K562 (cell line): Measurements from ENCODE around the gene SCT. TPM values are rescaled to one million over a fixed set of nuclear protein-coding genes. Genes with fewer than 3 reads are reported as not detected.
A peak's percentile ranks its signal among the peaks of the same experiment; 100 is the strongest.

Experiments
- ATAC-seq: fragments of 200-7000 bp; cut with Tn5 transposase; 3 replicates; pipeline ENCODE4 v1.9.1; 2020; ENCODE audit warnings: moderate library complexity
- BruUV-seq: library from RNA; stranded (reverse); fragments of 400-500 nt; replicated peaks from 2 replicates; lab custom pipeline; 2021; lab: Mats Ljungman, UMichigan
- CTCF ChIA-PET: fragments of 300-600 bp; formaldehyde crosslinking; extraction: SDS; loops from one replicate; lab custom pipeline; 2021; ENCODE audit warnings: low intra/inter-chr PET ratio; lab: Yijun Ruan, JAX
- POLR2A ChIA-PET: fragments of 300-600, 350-650 bp; sonication (Branson Sonifier 250); formaldehyde crosslinking; extraction: SDS; loops from one replicate; lab custom pipeline; 2021; ENCODE audit warnings: antibody characterized with exemption, inconsistent platforms; lab: Yijun Ruan, JAX
- DNase-seq, 4 experiments: peaks; one replicate each; pipeline versions ENCODE4 v3.0.0 to v3.0.0-alpha.2; 2011 to 2018; ENCODE audit warnings: low spot score in 3 of 4, mixed read lengths in 3 of 4; ENCODE audit errors: extremely low read depth in 1 of 4
- FAIRE-seq: peaks from 2 replicates; lab custom pipeline; 2011; peaks lifted over from hg19 to GRCh38; lab: Jason Lieb, UNC
- H2AFZ ChIP-seq: 2 replicates; pipeline ENCODE4 v1.6.0; 2011; ENCODE audit warnings: low read depth, low read length, control low read depth, inconsistent platforms
- H3K27ac ChIP-seq: fragments of 200-600 bp; 3 replicates; pipeline ENCODE4 v1.8.0; 2011; ENCODE audit warnings: low read depth, mild to moderate bottlenecking, control low read depth, inconsistent platforms, low read length, moderate library complexity, mixed read lengths; ENCODE audit errors: extremely low read depth
- H3K27me3 ChIP-seq, 2 experiments: fragments of 300-600 bp in 1 of 2; 2 replicates in 1 of 2; 3 replicates in 1 of 2; pipeline versions ENCODE4 v1.6.0 to v1.8.0; 2011; ENCODE audit warnings: inconsistent platforms in 2 of 2, low read length in 2 of 2, mild to moderate bottlenecking in 1 of 2, mixed read lengths in 1 of 2, moderate library complexity in 1 of 2; ENCODE audit not compliant: control insufficient read depth in 2 of 2, insufficient read depth in 2 of 2
- H3K36me3 ChIP-seq: fragments of 300-600 bp; 3 replicates; pipeline ENCODE4 v1.8.0; 2011; ENCODE audit warnings: mild to moderate bottlenecking, low read length, inconsistent platforms; ENCODE audit not compliant: control insufficient read depth, insufficient read depth
- H3K4me1 ChIP-seq, 2 experiments: fragments of 200-600 bp in 1 of 2; replicated peaks in 1 of 2; 2 replicates in 1 of 2; 3 replicates in 1 of 2; pipeline versions ENCODE4 v1.5.1 to v1.8.0; 2011; ENCODE audit warnings: inconsistent platforms in 2 of 2, low read length in 2 of 2, mild to moderate bottlenecking in 1 of 2, mixed read lengths in 1 of 2, moderate library complexity in 1 of 2; ENCODE audit not compliant: control insufficient read depth in 2 of 2, insufficient read depth in 2 of 2
- H3K4me2 ChIP-seq: 2 replicates; pipeline ENCODE4 v1.6.1; 2011; ENCODE audit warnings: low read length, control low read depth, inconsistent platforms, mixed read lengths; ENCODE audit not compliant: insufficient read depth
- H3K4me3 ChIP-seq: fragments of 200-600 bp; sonication (generic), shearing (Covaris generic); 2 replicates; pipeline ENCODE4 v1.5.1; 2016; ENCODE audit warnings: control low read depth, inconsistent platforms
- H3K79me2 ChIP-seq: fragments of 200-600 bp; 3 replicates; pipeline ENCODE4 v1.8.0; 2011; ENCODE audit warnings: low read length, inconsistent platforms; ENCODE audit not compliant: control insufficient read depth, insufficient read depth
- H3K9ac ChIP-seq, 2 experiments: 2 replicates each; pipeline versions ENCODE4 v1.6.0 to v1.6.1; 2011; ENCODE audit warnings: low read depth in 2 of 2, low read length in 2 of 2, control low read depth in 1 of 2, inconsistent platforms in 1 of 2, mild to moderate bottlenecking in 1 of 2, mixed read lengths in 1 of 2; ENCODE audit not compliant: insufficient read depth in 1 of 2
- H3K9me1 ChIP-seq: one replicate; pipeline ENCODE4 v1.6.0; 2011; ENCODE audit warnings: inconsistent platforms, mild to moderate bottlenecking, low read length, moderate library complexity; ENCODE audit not compliant: control insufficient read depth, insufficient read depth
- H3K9me3 ChIP-seq: replicated peaks from 2 replicates; pipeline ENCODE4 v1.5.1; 2011; ENCODE audit warnings: low read depth, low read length, inconsistent platforms; ENCODE audit not compliant: control insufficient read depth, insufficient read depth
- H4K20me1 ChIP-seq: replicated peaks from 2 replicates; pipeline ENCODE4 v1.6.1; 2011; ENCODE audit warnings: low read length, inconsistent platforms, mixed read lengths; ENCODE audit not compliant: control insufficient read depth, insufficient read depth
- ARNT ChIP-seq, 2 experiments: fragments of 450-650 bp; IDR thresholded peaks; 2 replicates each; pipeline ENCODE4 v1.6.1; 2016; ENCODE audit warnings: mild to moderate bottlenecking in 1 of 2
- MNT ChIP-seq, 2 experiments: fragments of 450-650 bp; conservative IDR thresholded peaks; 2 replicates each; pipeline ENCODE4 v1.6.1; 2017; ENCODE audit warnings: mild to moderate bottlenecking in 2 of 2, moderate library complexity in 2 of 2
- NELFE ChIP-seq: IDR thresholded peaks from 2 replicates; pipeline ENCODE4 v1.6.1; 2011; ENCODE audit warnings: mild to moderate bottlenecking; ENCODE audit not compliant: insufficient read depth, insufficient read length
- TARDBP ChIP-seq: fragments of 450-650 bp; IDR thresholded peaks from 2 replicates; pipeline ENCODE4 v1.6.1; 2016
- TCF3 ChIP-seq: sonication (generic); formaldehyde crosslinking; IDR thresholded peaks from 2 replicates; pipeline ENCODE4 v1.4.0; 2020; ENCODE audit warnings: mild to moderate bottlenecking, missing genetic modification reagents
- ZNF175 ChIP-seq: fragments of 200-800 bp; sonication (Bioruptor generic); IDR thresholded peaks from 2 replicates; pipeline ENCODE4 v1.6.1; 2016; ENCODE audit warnings: low read depth, mild to moderate bottlenecking, missing genetic modification characterization, missing compliant biosample characterization
- ZNF639 ChIP-seq, 2 experiments: fragments of 200-800 bp in 1 of 2; sonication (Bioruptor generic) in 1 of 2; sonication (generic) in 1 of 2; formaldehyde crosslinking in 1 of 2; IDR thresholded peaks in 1 of 2; conservative IDR thresholded peaks in 1 of 2; 2 replicates each; pipeline versions ENCODE4 v1.5.0 to v1.6.1; 2016 to 2020; ENCODE audit warnings: missing compliant biosample characterization in 1 of 2, missing genetic modification characterization in 1 of 2, missing genetic modification reagents in 1 of 2
- WGBS: fragments of 100-300 bp; shearing (Covaris generic); methylation state at CpG from one replicate; pipeline ENCODE4 v1.1.6; 2016; ENCODE audit warnings: low coverage, mixed read lengths; ENCODE audit not compliant: insufficient coverage; ENCODE audit errors: missing lambda C conversion rate; 5-methylcytosine and 5-hydroxymethylcytosine counted together
- in situ Hi-C: fragments of 300-500 bp; cut with MboI; formaldehyde crosslinking; loops from 4 replicates; pipeline ENCODE4 v1.15.0; 2018; ENCODE audit warnings: inconsistent platforms, mixed read lengths
- intact Hi-C: fragments of 100-400 bp; cut with micrococcal nuclease; formaldehyde crosslinking; loops from 2 replicates; pipeline ENCODE4 v1.14.2; 2022
- polyA plus RNA-seq, 8 experiments: library from polyadenylated mRNA; depleted of rRNA in 4 of 8; stranded (reverse) in 5 of 8; unstranded in 3 of 8; fragments of >200 nt; fragmentation: Nextera tagmentation in 2 of 8; fragmentation: Illumina TruSeq in 1 of 8; extraction: Ambion mirVana in 2 of 8; extraction: Trizol in 1 of 8; gene quantifications; 2 replicates each; pipeline versions ENCODE4 v1.2.1 to v1.2.3, GENCODE V29; 2011 to 2014; ENCODE audit warnings: inconsistent platforms in 1 of 8, missing spikeins in 1 of 8
- total RNA-seq, 7 experiments: library from RNA; depleted of rRNA in 6 of 7; stranded (reverse); fragments of >200 nt in 6 of 7; fragmentation: Illumina TruSeq in 2 of 7; extraction: Trizol in 2 of 7; gene quantifications; 2 replicates each; pipeline versions ENCODE4 v1.2.1 to v1.2.3, GENCODE V29; 2011 to 2021; ENCODE audit warnings: low replicate concordance in 1 of 7
- TF ChIP-seq, protein P1 (sequence below), 2 experiments: fragments of 450-650 bp; IDR thresholded peaks; 2 replicates each; pipeline ENCODE4 v1.6.1; 2016; ENCODE audit warnings: mild to moderate bottlenecking in 2 of 2, borderline replicate concordance in 1 of 2, low read depth in 1 of 2, moderate library complexity in 1 of 2

Gene SCT
- total and polyA plus RNA-seq, 9 of the 15 experiments (the other 6 are each of a cell fraction or from before 2014, with no cell fraction given) = not detected

GRCh38 chr11:665704-666281 lies 38.8 kb upstream of the SCT start:
- in situ Hi-C loops (no loop called here), intact Hi-C loops (no loop called here)
- peak overlapping the region; percentile 82 for H2AFZ ChIP-seq
- ChIA-PET CTCF (interaction anchor here (0.9 to 1.1 kb wide), 2 partner anchors 56 to 62 kb away, joined by 3 read pairs; no protein-coding TSS in a partner anchor), POLR2A (interaction anchor here (0.6 to 1.5 kb wide), 14 partner anchors 9 to 297 kb away, joined by 3 to 14 read pairs (median 4); partner anchors contain the start of genes IRF7 and TALDO1)
- peaks cover 32% of the 10 kb centered on the region for H3K79me2 ChIP-seq
- peak; percentile 98 for ATAC-seq
- H3K4me3 ChIP-seq = no peak overlapping the region
- no peaks in the 10 kb centered on the region for H4K20me1 ChIP-seq
- peaks cover 3% of the 10 kb centered on the region; the same call in 1 of the 2 replicates for H3K9me3 ChIP-seq
- no TSS peak for BruUV-seq
- H3K9me1 ChIP-seq = no peaks in the 10 kb centered on the region
- H3K27me3 ChIP-seq = no peaks in the 10 kb centered on the region
- peak overlapping the region; percentile 72; the same call in 1 of the 2 replicates for H3K4me2 ChIP-seq
- H3K9ac ChIP-seq = peak overlapping the region; percentile 69 to 89
- H3K27ac ChIP-seq = peak overlapping the region; percentile 88
- H3K36me3 ChIP-seq = peaks cover 67% of the 10 kb centered on the region
- DNase-seq = peak; percentile 63 to 86 (median 78)
- peak; percentile 90 for FAIRE-seq
- H3K4me1 ChIP-seq = peaks cover 16 to 21% of the 10 kb centered on the region in 2 experiments; a peak in 4 of 5 replicates
- WGBS = 20% methylated on average over 11 of the region's 11 CpGs
- TF ChIP-seq TCF3 (no peak), ZNF639 (CRISPR knock-in tag; conservative IDR thresholded peaks at IDR 0.05 in 1 of 2, IDR thresholded peaks at IDR 0.05 in 1 of 2) (peak in 1 of 2 experiments; percentile 60; a peak in 2 of 4 replicates), ZNF175 (CRISPR knock-in tag) (peak; percentile 70; the same call in 1 of the 2 replicates), TARDBP (no peak), ARNT (IDR thresholded peaks at IDR 0.05) (peak in 1 of 2 experiments; percentile 31; a peak in 1 of 4 replicates), NELFE (no peak), MNT (conservative IDR thresholded peaks at IDR 0.05) (peak in 1 of 2 experiments; percentile 41; a peak in 1 of 4 replicates)
- TF ChIP-seq, protein P1, sequence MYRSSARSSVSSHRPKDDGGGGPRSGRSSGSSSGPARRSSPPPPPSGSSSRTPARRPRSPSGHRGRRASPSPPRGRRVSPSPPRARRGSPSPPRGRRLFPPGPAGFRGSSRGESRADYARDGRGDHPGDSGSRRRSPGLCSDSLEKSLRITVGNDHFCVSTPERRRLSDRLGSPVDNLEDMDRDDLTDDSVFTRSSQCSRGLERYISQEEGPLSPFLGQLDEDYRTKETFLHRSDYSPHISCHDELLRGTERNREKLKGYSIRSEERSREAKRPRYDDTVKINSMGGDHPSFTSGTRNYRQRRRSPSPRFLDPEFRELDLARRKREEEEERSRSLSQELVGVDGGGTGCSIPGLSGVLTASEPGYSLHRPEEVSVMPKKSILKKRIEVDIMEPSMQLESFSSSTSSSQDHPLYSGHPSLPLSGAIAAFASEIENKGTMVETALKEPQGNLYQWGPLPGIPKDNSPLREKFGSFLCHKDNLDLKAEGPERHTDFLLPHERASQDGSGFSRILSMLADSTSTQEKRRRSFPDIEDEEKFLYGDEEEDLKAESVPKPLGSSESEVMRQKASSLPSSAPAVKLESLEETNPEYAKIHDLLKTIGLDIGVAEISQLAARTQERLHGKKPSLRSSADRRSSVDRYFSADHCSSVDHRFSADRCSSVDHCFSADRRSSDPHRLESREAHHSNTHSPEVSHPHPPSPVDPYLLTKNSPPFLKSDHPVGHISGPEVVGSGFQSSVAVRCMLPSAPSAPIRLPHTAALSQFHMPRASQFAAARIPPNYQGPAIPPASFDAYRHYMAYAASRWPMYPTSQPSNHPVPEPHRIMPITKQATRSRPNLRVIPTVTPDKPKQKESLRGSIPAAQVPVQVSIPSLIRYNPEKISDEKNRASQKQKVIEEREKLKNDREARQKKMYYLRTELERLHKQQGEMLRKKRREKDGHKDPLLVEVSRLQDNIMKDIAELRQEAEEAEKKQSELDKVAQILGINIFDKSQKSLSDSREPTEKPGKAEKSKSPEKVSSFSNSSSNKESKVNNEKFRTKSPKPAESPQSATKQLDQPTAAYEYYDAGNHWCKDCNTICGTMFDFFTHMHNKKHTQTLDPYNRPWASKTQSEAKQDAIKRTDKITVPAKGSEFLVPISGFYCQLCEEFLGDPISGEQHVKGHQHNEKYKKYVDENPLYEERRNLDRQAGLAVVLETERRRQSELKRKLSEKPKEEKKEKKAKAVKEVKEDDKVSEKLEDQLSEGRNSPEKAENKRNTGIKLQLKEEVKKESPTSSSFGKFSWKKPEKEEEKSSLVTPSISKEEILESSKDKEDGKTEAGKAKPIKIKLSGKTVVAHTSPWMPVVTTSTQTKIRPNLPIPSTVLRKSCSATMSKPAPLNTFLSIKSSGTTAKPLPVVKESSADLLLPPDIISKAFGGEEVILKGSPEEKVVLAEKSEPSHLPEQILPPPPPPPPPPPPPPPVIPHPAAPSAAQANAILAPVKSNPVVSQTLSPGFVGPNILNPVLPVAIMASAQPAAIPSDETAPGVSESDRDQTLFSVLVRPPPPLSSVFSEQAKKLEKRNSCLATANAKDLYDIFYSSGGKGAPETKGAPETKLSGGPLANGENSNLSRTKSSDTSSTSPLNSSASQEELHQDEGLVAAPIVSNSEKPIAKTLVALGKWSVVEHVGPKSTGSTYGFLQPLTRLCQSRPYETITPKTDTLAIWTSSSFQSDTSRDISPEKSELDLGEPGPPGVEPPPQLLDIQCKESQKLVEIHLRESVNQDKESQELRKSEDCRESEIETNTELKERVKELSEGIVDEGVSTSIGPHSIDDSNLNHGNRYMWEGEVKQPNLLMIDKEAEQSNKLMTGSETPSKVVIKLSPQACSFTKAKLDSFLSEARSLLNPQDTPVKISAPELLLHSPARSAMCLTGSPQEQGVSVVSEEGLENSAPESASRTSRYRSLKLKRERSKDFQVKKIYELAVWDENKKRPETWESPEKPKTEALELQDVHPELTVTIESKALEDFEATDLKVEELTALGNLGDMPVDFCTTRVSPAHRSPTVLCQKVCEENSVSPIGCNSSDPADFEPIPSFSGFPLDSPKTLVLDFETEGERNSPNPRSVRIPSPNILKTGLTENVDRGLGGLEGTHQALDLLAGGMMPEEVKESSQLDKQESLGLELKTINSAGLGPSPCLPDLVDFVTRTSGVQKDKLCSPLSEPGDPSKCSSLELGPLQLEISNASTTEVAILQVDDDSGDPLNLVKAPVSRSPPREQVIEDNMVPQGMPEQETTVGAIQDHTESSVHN (IDR thresholded peaks at IDR 0.05; ENCODE audit: borderline replicate concordance in 1 of 2, low read depth in 1 of 2) = no peak
